ENCODE results near the gene PPP1R13B.

Gene PPP1R13B

GRCh38 chr14:103712633-103713247 is 134.6 kb downstream of the PPP1R13B start:
- no peak for DNase-seq (ENCODE audit: low read depth)

GRCh38 chr14:103711516-103712431 is 135.6 kb downstream of the PPP1R13B start:
- no peak for DNase-seq (ENCODE audit: low read depth)

GRCh38 chr14:103710771-103711377 is 136.5 kb downstream of the PPP1R13B start:
- DNase-seq (ENCODE audit: low read depth), result no peak

- DNase-seq (ENCODE audit: low read depth), result no peak
Measured at GRCh38 chr14:103709814-103710213, 137.6 kb downstream of the PPP1R13B start.

- DNase-seq (ENCODE audit: low read depth), result no peak
Measured at GRCh38 chr14:103708750-103709187, 138.6 kb downstream of the PPP1R13B start.

- DNase-seq (ENCODE audit: low read depth), result no peak
Measured at GRCh38 chr14:103707329-103708263, 139.8 kb downstream of the PPP1R13B start.

GRCh38 chr14:103706551-103707328 is 140.6 kb downstream of the PPP1R13B start:
- no peak for DNase-seq (ENCODE audit: low read depth)

- no peak for DNase-seq (ENCODE audit: low read depth)
Measured at GRCh38 chr14:103705504-103706284, 141.7 kb downstream of the PPP1R13B start.

- no peak for DNase-seq (ENCODE audit: low read depth)
Measured at GRCh38 chr14:103705118-103705503, 142.3 kb downstream of the PPP1R13B start.

- DNase-seq (ENCODE audit: low read depth), result no peak
Measured at GRCh38 chr14:103704708-103705107, 142.7 kb downstream of the PPP1R13B start.

GRCh38 chr14:103703433-103704385 is 143.7 kb downstream of the PPP1R13B start:
- no peak for DNase-seq (ENCODE audit: low read depth)

- no peak for DNase-seq (ENCODE audit: low read depth)
Measured at GRCh38 chr14:103702497-103703432, 144.6 kb downstream of the PPP1R13B start.

GRCh38 chr14:103702095-103702494 is 145.3 kb downstream of the PPP1R13B start:
- DNase-seq (ENCODE audit: low read depth), result no peak

- no peak for DNase-seq (ENCODE audit: low read depth)
Measured at GRCh38 chr14:103700753-103701490, 146.5 kb downstream of the PPP1R13B start.

GRCh38 chr14:103699901-103700752 is 147.2 kb downstream of the PPP1R13B start:
- DNase-seq (ENCODE audit: low read depth), result no peak

- no peak for DNase-seq (ENCODE audit: low read depth)
Measured at GRCh38 chr14:103699261-103699661, 148.1 kb downstream of the PPP1R13B start.
